GM10847 (cell line): Measurements from ENCODE around the gene COX17.

Experiments
- POLR2A ChIP-seq: IDR thresholded peaks from 2 replicates; pipeline ENCODE4 v1.6.1; 2011; ENCODE audit not compliant: insufficient read length; ENCODE audit errors: extremely low read depth

COX17 gene

GRCh38 chr3:119683421-119683820 is 6.2 kb upstream of the COX17 start:
- no peak for TF ChIP-seq POLR2A

GRCh38 chr3:119681279-119681678 is 4.1 kb upstream of the COX17 start:
- TF ChIP-seq POLR2A: no peak

GRCh38 chr3:119679874-119680273 is 2.7 kb upstream of the COX17 start:
- TF ChIP-seq POLR2A: no peak

GRCh38 chr3:119677641-119677934 is 382 bp upstream of the COX17 start:
- TF ChIP-seq POLR2A: no peak

- no peak for TF ChIP-seq POLR2A
Measured at GRCh38 chr3:119676020-119676419, 1.2 kb downstream of the COX17 start.

GRCh38 chr3:119675188-119675874 is 1.9 kb downstream of the COX17 start:
- TF ChIP-seq POLR2A: no peak

GRCh38 chr3:119673875-119674274 is 3.3 kb downstream of the COX17 start:
- TF ChIP-seq POLR2A: no peak

- TF ChIP-seq POLR2A: no peak
Measured at GRCh38 chr3:119672776-119673175, 4.4 kb downstream of the COX17 start.

GRCh38 chr3:119669906-119670570 is 7.2 kb downstream of the COX17 start:
- no peak for TF ChIP-seq POLR2A

GRCh38 chr3:119665954-119666559 is 11.1 kb downstream of the COX17 start:
- TF ChIP-seq POLR2A: no peak

GRCh38 chr3:119664850-119665379 is 12.3 kb downstream of the COX17 start:
- TF ChIP-seq POLR2A: no peak

GRCh38 chr3:119664370-119664769 is 12.8 kb downstream of the COX17 start:
- no peak for TF ChIP-seq POLR2A

- no peak for TF ChIP-seq POLR2A
Measured at GRCh38 chr3:119663885-119664284, 13.3 kb downstream of the COX17 start.

- TF ChIP-seq POLR2A: no peak
Measured at GRCh38 chr3:119662604-119663373, 14.4 kb downstream of the COX17 start.
